H1 (cell line): ENCODE measurements around the gene ZNF831. TPM values are rescaled to one million over a fixed set of nuclear protein-coding genes. Genes with fewer than 3 reads are reported as not detected.

Source experiments
- CTCF ChIA-PET: fragments of 300-600 bp; sonication (Branson Sonifier 250); formaldehyde crosslinking; loops from one replicate; lab custom pipeline; 2021; ENCODE audit not compliant: partially characterized antibody; lab: Charles Lee
- POLR2A ChIA-PET: fragments of 300-600 bp; sonication (Branson Sonifier 250); formaldehyde crosslinking; loops from one replicate; lab custom pipeline; 2021; ENCODE audit warnings: inconsistent platforms; ENCODE audit not compliant: partially characterized antibody; lab: Charles Lee
- DNase-seq, 2 experiments: peaks; one replicate each; pipeline versions ENCODE4 v3.0.0 to v3.0.0-alpha.2; 2010 to 2022; ENCODE audit warnings: low spot score in 2 of 2, low read depth in 1 of 2, mixed read lengths in 1 of 2
- FAIRE-seq: peaks from 2 replicates; lab custom pipeline; 2011; peaks lifted over from hg19 to GRCh38; lab: Jason Lieb, UNC
- H2AFZ ChIP-seq: 2 replicates; pipeline ENCODE4 v1.8.1; 2012; ENCODE audit warnings: low read length, inconsistent platforms
- H2AK5ac ChIP-seq: 2 replicates; pipeline ENCODE4 v1.6.1; 2013; ENCODE audit warnings: low read depth, low read length
- H2BK120ac ChIP-seq: replicated peaks from 2 replicates; pipeline ENCODE3; 2013; ENCODE audit warnings: low read depth, low read length, inconsistent platforms
- H2BK12ac ChIP-seq: 2 replicates; pipeline ENCODE4 v1.6.1; 2013; ENCODE audit warnings: low read depth, low read length
- H2BK15ac ChIP-seq: 2 replicates; pipeline ENCODE4 v1.6.1; 2013; ENCODE audit warnings: low read length
- H2BK20ac ChIP-seq: 2 replicates; pipeline ENCODE4 v1.6.1; 2013; ENCODE audit warnings: low read length
- H2BK5ac ChIP-seq: 2 replicates; pipeline ENCODE4 v1.6.1; 2013; ENCODE audit warnings: low read depth, low read length
- H3K14ac ChIP-seq: 2 replicates; pipeline ENCODE4 v1.6.1; 2013; ENCODE audit warnings: inconsistent platforms; ENCODE audit not compliant: insufficient read length
- H3K18ac ChIP-seq: 2 replicates; pipeline ENCODE4 v1.6.1; 2013; ENCODE audit warnings: low read length; ENCODE audit errors: extremely low read depth
- H3K23ac ChIP-seq: 2 replicates; pipeline ENCODE4 v1.6.1; 2013; ENCODE audit warnings: inconsistent platforms; ENCODE audit not compliant: insufficient read length
- H3K23me2 ChIP-seq: 2 replicates; pipeline ENCODE4 v1.6.1; 2013; ENCODE audit warnings: low read depth, low read length
- H3K27ac ChIP-seq: 2 replicates; pipeline ENCODE4 v1.6.1; 2011; ENCODE audit warnings: low read depth, low read length, inconsistent platforms
- H3K27me3 ChIP-seq, 4 experiments: replicated peaks in 1 of 4; 1 replicate in 1 of 4; 2 replicates in 3 of 4; pipeline versions ENCODE4 v1.6.1 to v1.8.1; 2011 to 2013; ENCODE audit warnings: low read length in 3 of 4, mild to moderate bottlenecking in 3 of 4, inconsistent platforms in 2 of 4, mixed read lengths in 2 of 4, moderate library complexity in 1 of 4; ENCODE audit not compliant: control insufficient read depth in 3 of 4, insufficient read depth in 3 of 4; ENCODE audit errors: extremely low read depth in 1 of 4
- H3K36me3 ChIP-seq, 4 experiments: 2 replicates each; pipeline versions ENCODE4 v1.6.1 to v1.8.1; 2011 to 2013; ENCODE audit warnings: mild to moderate bottlenecking in 4 of 4, low read length in 3 of 4, moderate library complexity in 2 of 4, control low read depth in 1 of 4, inconsistent platforms in 1 of 4; ENCODE audit not compliant: insufficient read depth in 4 of 4, control insufficient read depth in 2 of 4
- H3K4ac ChIP-seq: replicated peaks from 2 replicates; pipeline ENCODE3; 2013; ENCODE audit warnings: low read length, low read depth, mixed read lengths, inconsistent platforms; ENCODE audit not compliant: insufficient read length
- H3K4me1 ChIP-seq, 4 experiments: replicated peaks in 1 of 4; 1 replicate in 1 of 4; 2 replicates in 3 of 4; pipeline versions ENCODE4 v1.6.1 to v1.8.1; 2011 to 2013; ENCODE audit warnings: low read length in 3 of 4, inconsistent platforms in 2 of 4, mixed read lengths in 1 of 4; ENCODE audit not compliant: insufficient read depth in 4 of 4, control insufficient read depth in 3 of 4
- H3K4me2 ChIP-seq, 2 experiments: 2 replicates each; pipeline versions ENCODE4 v1.6.1 to v1.8.1; 2011 to 2013; ENCODE audit warnings: low read depth in 2 of 2, low read length in 2 of 2, control low read depth in 1 of 2, inconsistent platforms in 1 of 2, mild to moderate bottlenecking in 1 of 2; ENCODE audit not compliant: insufficient read depth in 1 of 2
- H3K4me3 ChIP-seq, 4 experiments: fragments of 200-600, 300-600 bp in 1 of 4; sonication (generic), shearing (Covaris generic), sonication (Bioruptor Twin) in 1 of 4; 2 replicates each; pipeline versions ENCODE4 v1.5.1 to v1.8.1; 2011 to 2016; ENCODE audit warnings: low read length in 4 of 4, low read depth in 3 of 4, control low read depth in 2 of 4, inconsistent platforms in 2 of 4, mild to moderate bottlenecking in 2 of 4, mixed read lengths in 1 of 4, moderate library complexity in 1 of 4; ENCODE audit not compliant: insufficient read depth in 2 of 4; ENCODE audit errors: extremely low read depth in 1 of 4
- H3K56ac ChIP-seq: replicated peaks from 2 replicates; pipeline ENCODE3; 2013; ENCODE audit warnings: low read depth, mild to moderate bottlenecking, mixed read lengths, low read length, inconsistent platforms; ENCODE audit not compliant: insufficient read length
- H3K79me1 ChIP-seq: 2 replicates; pipeline ENCODE4 v1.6.1; 2013; ENCODE audit warnings: low read depth, low read length, control low read depth
- H3K79me2 ChIP-seq, 2 experiments: 2 replicates each; pipeline versions ENCODE4 v1.6.1 to v1.8.1; 2012 to 2013; ENCODE audit warnings: low read length in 2 of 2, mild to moderate bottlenecking in 2 of 2, inconsistent platforms in 1 of 2; ENCODE audit not compliant: insufficient read depth in 2 of 2, control insufficient read depth in 1 of 2
- H3K9ac ChIP-seq, 4 experiments: replicated peaks in 1 of 4; 1 replicate in 1 of 4; 2 replicates in 3 of 4; pipeline versions ENCODE4 v1.6.1 to v1.8.1; 2011 to 2013; ENCODE audit warnings: low read depth in 3 of 4, low read length in 3 of 4, control low read depth in 2 of 4, mild to moderate bottlenecking in 2 of 4, moderate library complexity in 2 of 4, inconsistent platforms in 1 of 4; ENCODE audit errors: extremely low read depth in 1 of 4
- H3K9me3 ChIP-seq, 2 experiments: 2 replicates each; pipeline versions ENCODE4 v1.6.1 to v1.8.1; 2012 to 2013; ENCODE audit warnings: mild to moderate bottlenecking in 2 of 2, moderate library complexity in 2 of 2, control low read depth in 1 of 2, inconsistent platforms in 1 of 2, low read depth in 1 of 2, low read length in 1 of 2, mixed read lengths in 1 of 2; ENCODE audit not compliant: insufficient read depth in 2 of 2
- H4K20me1 ChIP-seq, 2 experiments: replicated peaks in 1 of 2; 2 replicates each; pipeline versions ENCODE3 to v1.8.1; 2011 to 2013; ENCODE audit warnings: inconsistent platforms in 2 of 2, low read length in 2 of 2, mild to moderate bottlenecking in 1 of 2; ENCODE audit not compliant: insufficient read depth in 2 of 2, control insufficient read depth in 1 of 2
- H4K5ac ChIP-seq: 2 replicates; pipeline ENCODE4 v1.6.1; 2013; ENCODE audit warnings: low read length, low read depth, mixed read lengths, inconsistent platforms; ENCODE audit not compliant: insufficient read length
- H4K8ac ChIP-seq: 2 replicates; pipeline ENCODE4 v1.8.0; 2013; ENCODE audit warnings: mild to moderate bottlenecking, moderate library complexity, low read length, inconsistent platforms; ENCODE audit not compliant: insufficient read depth; ENCODE audit errors: extremely low read depth
- H4K91ac ChIP-seq: replicated peaks from 2 replicates; pipeline ENCODE3; 2013; ENCODE audit warnings: low read length, mixed read lengths, inconsistent platforms; ENCODE audit not compliant: insufficient read length
- CBX8 ChIP-seq: fragments of 300-800, 300-1000 bp; sonication (generic); IDR thresholded peaks from 2 replicates; pipeline ENCODE4 v1.7.1; 2016; ENCODE audit warnings: low read depth, low read length, borderline replicate concordance
- CTBP2 ChIP-seq: IDR thresholded peaks from 2 replicates; pipeline ENCODE4 v1.7.0; 2011; ENCODE audit warnings: borderline replicate concordance, mild to moderate bottlenecking, moderate library complexity, mixed read lengths, low read length; ENCODE audit not compliant: insufficient read depth, insufficient read length
- RAD21 ChIP-seq, 2 experiments: IDR thresholded peaks in 1 of 2; conservative IDR thresholded peaks in 1 of 2; 2 replicates each; pipeline ENCODE4 v1.6.1; 2011; ENCODE audit warnings: low read depth in 2 of 2, low read length in 2 of 2, improper control_type of control experiment in 1 of 2, inconsistent platforms in 1 of 2, mild to moderate bottlenecking in 1 of 2, moderate library complexity in 1 of 2
- TEAD4 ChIP-seq: IDR thresholded peaks from 2 replicates; pipeline ENCODE4 v1.6.1; 2012; ENCODE audit warnings: low read depth, low read length, inconsistent platforms, mixed read lengths
- ZNF274 ChIP-seq: IDR thresholded peaks from 2 replicates; pipeline ENCODE4 v1.7.0; 2012; ENCODE audit warnings: low read length, borderline replicate concordance; ENCODE audit errors: extremely low read depth
- WGBS, 2 experiments: shearing (Covaris generic) in 1 of 2; methylation state at CpG; one replicate each; pipeline versions ENCODE4 v1.1.6 to v1.1.7; 2013 to 2015; ENCODE audit warnings: low lambda C conversion rate in 2 of 2, mixed read lengths in 2 of 2, inconsistent platforms in 1 of 2, low coverage in 1 of 2, missing lambda C conversion rate in 1 of 2; ENCODE audit not compliant: insufficient replicate concordance in 2 of 2, insufficient coverage in 1 of 2, insufficient read length in 1 of 2; ENCODE audit errors: extremely low coverage in 1 of 2, missing lambda C conversion rate in 1 of 2; 5-methylcytosine and 5-hydroxymethylcytosine counted together
- polyA plus RNA-seq, 7 experiments: library from polyadenylated mRNA; depleted of rRNA in 3 of 7; stranded (reverse) in 5 of 7; unstranded in 2 of 7; fragments of >200 nt in 5 of 7; fragments of 200-250 nt in 2 of 7; gene quantifications; 1 replicate in 5 of 7; 2 replicates in 1 of 7; 4 replicates in 1 of 7; pipeline versions ENCODE4 v1.2.1 to v1.2.3, GENCODE V29; 2011 to 2013; ENCODE audit warnings: missing spikeins in 2 of 7, mixed read lengths in 2 of 7
- total RNA-seq: library from RNA; stranded (reverse); fragmentation: NEBNext Ultra II Directional; extraction: Animal tissue kit (Norgen Biotek cat#: 25700); gene quantifications from 2 replicates; pipeline ENCODE4 v1.2.1, GENCODE V29; 2021

ZNF831 gene
- total and polyA plus RNA-seq, 2 of the 8 experiments (the other 6 are each of a cell fraction or from before 2014, with no cell fraction given): not detected

GRCh38 chr20:59194023-59194935 lies 30.7 kb downstream of the ZNF831 start:
- H3K4me2 ChIP-seq: no peak overlapping the region
- no peaks in the 10 kb centered on the region for H3K9me3 ChIP-seq
- H3K27me3 ChIP-seq: no peaks in the 10 kb centered on the region
- no peak overlapping the region for H2BK120ac ChIP-seq
- CTCF ChIA-PET: interaction anchor here (0.6 to 1.4 kb wide), 6 partner anchors 13 to 751 kb away, joined by 3 to 5 read pairs (median 4); no protein-coding TSS in a partner anchor
- no peak overlapping the region for H2BK5ac ChIP-seq
- H4K8ac ChIP-seq: no peak overlapping the region
- H3K9ac ChIP-seq: no peak overlapping the region
- POLR2A ChIA-PET: no interaction called here
- no peaks in the 10 kb centered on the region for H3K23me2 ChIP-seq
- no peak overlapping the region for H3K56ac ChIP-seq
- no peak overlapping the region for H2AK5ac ChIP-seq
- no peak overlapping the region for H2BK20ac ChIP-seq
- H2AFZ ChIP-seq: no peak overlapping the region
- no peak overlapping the region for H3K4me3 ChIP-seq
- H3K79me2 ChIP-seq: no peaks in the 10 kb centered on the region
- no peak overlapping the region for H4K5ac ChIP-seq
- H3K4ac ChIP-seq: no peak overlapping the region
- DNase-seq: no peak
- no peak overlapping the region for H4K91ac ChIP-seq
- no peak for FAIRE-seq
- H3K18ac ChIP-seq: no peak overlapping the region
- no peaks in the 10 kb centered on the region for H3K4me1 ChIP-seq
- H3K36me3 ChIP-seq: no peaks in the 10 kb centered on the region
- H3K27ac ChIP-seq: no peak overlapping the region
- WGBS, 2 experiments: 89% methylated on average over 22 of the region's 24 CpGs; no CpG with 5 or more reads in 1 of the 2 experiments
- H3K23ac ChIP-seq: no peak overlapping the region
- H2BK12ac ChIP-seq: no peak overlapping the region
- no peaks in the 10 kb centered on the region for H4K20me1 ChIP-seq
- H3K79me1 ChIP-seq: no peaks in the 10 kb centered on the region
- no peak overlapping the region for H2BK15ac ChIP-seq
- no peak overlapping the region for H3K14ac ChIP-seq
- no peak for TF ChIP-seq RAD21 (IDR thresholded peaks at IDR 0.05 in 1 of 2, conservative IDR thresholded peaks at IDR 0.05 in 1 of 2; ENCODE audit: low read depth in 2 of 2, low read length in 2 of 2)
- no peak for TF ChIP-seq CBX8
- no peak for TF ChIP-seq ZNF274
- no peak for TF ChIP-seq CTBP2
- no peak for TF ChIP-seq TEAD4
